Measurements from ENCODE around the gene SBF1. TPM values are rescaled to one million over a fixed set of nuclear protein-coding genes. Genes with fewer than 3 reads are reported as not detected.

Gene SBF1
- total RNA-seq, 2 experiments from 2014 or later = 220 to 227 TPM

GRCh38 chr22:50498322-50498890 is 23.6 kb upstream of the SBF1 start:
- intact Hi-C loops (cut with DNase I, micrococcal nuclease) = loop anchor here (1.0 to 5.0 kb wide), 4 partner anchors 46 to 246 kb away; partner anchors contain the start of gene HDAC10 (in 1 of the 2)
- Mint-ChIP-seq H3K9me3 (no peaks in the 10 kb centered on the region), H3K27me3 (no peaks in the 10 kb centered on the region), H3K4me3 (no peak overlapping the region), H3K4me1 (ENCODE audit: low read depth) (peaks cover 9% of the 10 kb centered on the region), H3K36me3 (ENCODE audit: low read depth) (peaks cover 4% of the 10 kb centered on the region), H3K27ac (no peak overlapping the region)
- no peaks in the 10 kb centered on the region for H3K27me3 ChIP-seq (ENCODE audit: control insufficient read depth in 1 of 2, insufficient read depth in 2 of 2, low read length in 2 of 2)
- ATAC-seq (ENCODE audit: poor library complexity) (peak; percentile 97), DNase-seq (peak; percentile 52 to 84 (median 64))
- no peak overlapping the region for H3K27ac ChIP-seq (ENCODE audit: low read depth in 1 of 2, low read length in 2 of 2)
- CTCF ChIA-PET = interaction anchor here (0.6 to 2.4 kb wide), 15 partner anchors 9 to 222 kb away, joined by 3 to 21 read pairs (median 4); partner anchors contain the start of genes LMF2, NCAPH2, SBF1 and SCO2
- POLR2A ChIA-PET = interaction anchor here (0.6 to 1.9 kb wide), 10 partner anchors 10 to 123 kb away, joined by 3 to 11 read pairs (median 4); partner anchors contain the start of genes CHKB, LMF2, NCAPH2 and SCO2
- H3K4me3 ChIP-seq (ENCODE audit: low read length) = no peak overlapping the region
- peak; percentile 79 for TF ChIP-seq CTCF (IDR thresholded peaks at IDR 0.05)
- no peaks in the 10 kb centered on the region for H3K9me3 ChIP-seq (ENCODE audit: control insufficient read depth in 1 of 2, insufficient read depth in 1 of 2, low read length in 2 of 2)
- peaks cover 13% of the 10 kb centered on the region for H3K36me3 ChIP-seq (ENCODE audit: insufficient read depth, low read length)
- peaks cover 5% of the 10 kb centered on the region for H3K4me1 ChIP-seq (ENCODE audit: insufficient read depth, low read length)

- Mint-ChIP-seq H3K36me3 (ENCODE audit: low read depth) (peaks cover 2% of the 10 kb centered on the region), H3K27ac (no peak overlapping the region), H3K4me3 (no peak overlapping the region), H3K9me3 (no peaks in the 10 kb centered on the region), H3K4me1 (ENCODE audit: low read depth) (peaks cover 9% of the 10 kb centered on the region), H3K27me3 (no peaks in the 10 kb centered on the region)
- Histone ChIP-seq H3K9me3 (ENCODE audit: control insufficient read depth in 1 of 2, insufficient read depth in 1 of 2, low read length in 2 of 2) (no peaks in the 10 kb centered on the region), H3K27me3 (ENCODE audit: control insufficient read depth in 1 of 2, insufficient read depth in 2 of 2, low read length in 2 of 2) (no peaks in the 10 kb centered on the region), H3K4me3 (ENCODE audit: low read length) (no peak overlapping the region), H3K27ac (ENCODE audit: low read depth in 1 of 2, low read length in 2 of 2) (no peak overlapping the region), H3K36me3 (ENCODE audit: insufficient read depth, low read length) (peaks cover under 1% of the 10 kb centered on the region), H3K4me1 (ENCODE audit: insufficient read depth, low read length) (peaks cover 5% of the 10 kb centered on the region)
- DNase-seq = no peak
- intact Hi-C loops (cut with DNase I, micrococcal nuclease) = loop anchor here (2.0 to 5.0 kb wide), 4 partner anchors 38 to 245 kb away; partner anchors contain the start of gene HDAC10 (in 1 of the 2)
- no peak for TF ChIP-seq CTCF (IDR thresholded peaks at IDR 0.05)
- POLR2A ChIA-PET = interaction anchor here (0.6 to 1.4 kb wide), 3 partner anchors 27 to 124 kb away, joined by 3 to 7 read pairs (median 3); no protein-coding TSS in a partner anchor
- ATAC-seq (ENCODE audit: poor library complexity) = no peak
- CTCF ChIA-PET = interaction anchor here (1.4 to 2.4 kb wide), 6 partner anchors 18 to 221 kb away, joined by 4 to 21 read pairs (median 6); partner anchors contain the start of genes SCO2 and SYCE3
These were observed 22.3 kb upstream of the SBF1 start for GRCh38 chr22:50497093-50497492.

GRCh38 chr22:50490531-50491308 is 15.9 kb upstream of the SBF1 start:
- Mint-ChIP-seq H3K4me1 (ENCODE audit: low read depth) (peaks cover 12% of the 10 kb centered on the region), H3K9me3 (no peaks in the 10 kb centered on the region), H3K4me3 (peak overlapping the region; percentile 48), H3K36me3 (ENCODE audit: low read depth) (no peaks in the 10 kb centered on the region), H3K27me3 (no peaks in the 10 kb centered on the region), H3K27ac (no peak overlapping the region)
- intact Hi-C loops (cut with DNase I, micrococcal nuclease) = no loop called here
- Histone ChIP-seq H3K9me3 (ENCODE audit: control insufficient read depth in 1 of 2, insufficient read depth in 1 of 2, low read length in 2 of 2) (no peaks in the 10 kb centered on the region), H3K27me3 (ENCODE audit: control insufficient read depth in 1 of 2, insufficient read depth in 2 of 2, low read length in 2 of 2) (no peaks in the 10 kb centered on the region), H3K4me1 (ENCODE audit: insufficient read depth, low read length) (peaks cover 12% of the 10 kb centered on the region), H3K4me3 (ENCODE audit: low read length) (no peak overlapping the region), H3K36me3 (ENCODE audit: insufficient read depth, low read length) (no peaks in the 10 kb centered on the region), H3K27ac (ENCODE audit: low read depth in 1 of 2, low read length in 2 of 2) (no peak overlapping the region)
- ATAC-seq (ENCODE audit: poor library complexity) (no peak), DNase-seq (peak in 2 of 14 experiments; percentile 21 to 24)
- ChIA-PET POLR2A (no interaction called here), CTCF (no interaction called here)
- TF ChIP-seq CTCF (IDR thresholded peaks at IDR 0.05) = no peak
